A549 (cell line): Measurements from ENCODE around the gene ZDHHC24.

Experiments
- KDM5A ChIP-seq: fragments of 200-600 bp; sonication (generic); IDR thresholded peaks from 2 replicates; pipeline ENCODE4 v1.6.1; 2016; ENCODE audit warnings: antibody characterized with exemption, mild to moderate bottlenecking
- RCOR1 ChIP-seq: fragments of 150-350 bp; IDR thresholded peaks from 2 replicates; pipeline ENCODE4 v1.6.1; 2014; ENCODE audit warnings: antibody characterized with exemption, low read length, low read depth
- SMC3 ChIP-seq: fragments of >200 bp; sonication (Bioruptor Twin); formaldehyde crosslinking; IDR thresholded peaks from 3 replicates; pipeline ENCODE4 v1.6.1; 2018; ENCODE audit warnings: inconsistent platforms
- ZFP36 ChIP-seq: fragments of 450-650 bp; IDR thresholded peaks from 2 replicates; pipeline ENCODE4 v1.6.1; 2014; ENCODE audit warnings: borderline replicate concordance; ENCODE audit not compliant: partially characterized antibody
- TF ChIP-seq, protein P1 (sequence below): fragments of >200 bp; sonication (Bioruptor Twin); formaldehyde crosslinking; IDR thresholded peaks from 3 replicates; pipeline ENCODE4 v1.5.1; 2016

DNA sequence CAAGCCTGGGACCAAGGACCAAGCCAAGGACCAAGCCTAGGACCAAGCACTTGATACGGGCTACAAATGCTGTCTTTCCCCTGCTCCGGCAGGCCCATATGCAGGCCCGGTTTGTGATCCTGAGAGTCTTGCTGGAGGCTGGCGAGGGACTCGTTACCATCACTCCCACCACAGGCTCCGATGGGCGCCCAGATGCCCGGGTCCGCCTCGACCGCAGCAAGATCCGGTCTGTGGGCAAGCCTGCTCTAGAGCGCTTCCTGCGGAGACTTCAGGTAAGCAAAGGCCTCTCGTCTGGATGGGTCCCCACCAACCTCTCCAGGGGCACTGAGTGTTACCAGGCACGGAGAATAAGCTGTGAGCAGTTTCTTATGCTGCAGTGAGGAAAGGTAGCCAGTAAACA lies 48.6 kb downstream of the ZDHHC24 start:
- TF ChIP-seq ZFP36 (no peak), RCOR1 (no peak), KDM5A (no peak), SMC3 (no peak)
- TF ChIP-seq, protein P1, sequence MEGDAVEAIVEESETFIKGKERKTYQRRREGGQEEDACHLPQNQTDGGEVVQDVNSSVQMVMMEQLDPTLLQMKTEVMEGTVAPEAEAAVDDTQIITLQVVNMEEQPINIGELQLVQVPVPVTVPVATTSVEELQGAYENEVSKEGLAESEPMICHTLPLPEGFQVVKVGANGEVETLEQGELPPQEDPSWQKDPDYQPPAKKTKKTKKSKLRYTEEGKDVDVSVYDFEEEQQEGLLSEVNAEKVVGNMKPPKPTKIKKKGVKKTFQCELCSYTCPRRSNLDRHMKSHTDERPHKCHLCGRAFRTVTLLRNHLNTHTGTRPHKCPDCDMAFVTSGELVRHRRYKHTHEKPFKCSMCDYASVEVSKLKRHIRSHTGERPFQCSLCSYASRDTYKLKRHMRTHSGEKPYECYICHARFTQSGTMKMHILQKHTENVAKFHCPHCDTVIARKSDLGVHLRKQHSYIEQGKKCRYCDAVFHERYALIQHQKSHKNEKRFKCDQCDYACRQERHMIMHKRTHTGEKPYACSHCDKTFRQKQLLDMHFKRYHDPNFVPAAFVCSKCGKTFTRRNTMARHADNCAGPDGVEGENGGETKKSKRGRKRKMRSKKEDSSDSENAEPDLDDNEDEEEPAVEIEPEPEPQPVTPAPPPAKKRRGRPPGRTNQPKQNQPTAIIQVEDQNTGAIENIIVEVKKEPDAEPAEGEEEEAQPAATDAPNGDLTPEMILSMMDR = no peak
